ENCODE data around the gene PLXNA4.

PLXNA4 gene

DNA sequence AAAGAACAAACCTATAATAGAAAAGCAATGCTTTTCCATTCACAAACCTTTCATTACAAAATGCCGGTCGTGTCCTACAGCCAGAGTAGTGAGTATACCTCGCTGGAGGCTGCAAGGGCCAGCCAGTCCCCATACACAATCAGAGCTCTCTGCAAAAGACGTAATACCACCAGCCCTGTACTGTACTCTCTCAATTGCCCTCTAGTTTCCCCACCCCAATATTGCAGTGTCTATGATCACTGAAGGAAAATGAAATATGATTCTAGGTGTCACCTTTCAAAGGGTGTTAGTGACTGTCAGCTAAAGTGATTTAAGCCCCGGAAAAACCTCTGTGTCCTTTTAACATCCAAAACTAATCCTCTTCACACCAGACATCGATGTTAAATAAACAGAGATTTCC lies 24.8 kb downstream of the PLXNA4 start:
- Histone ChIP-seq H3K4me1 (ENCODE audit: control insufficient read depth, insufficient read depth, low read length) (no peaks in the 10 kb centered on the region), H3K4me3 (ENCODE audit: low read depth, low read length) (no peak overlapping the region), H3K27ac (ENCODE audit: extremely low read depth, low read depth, low read length) (no peak overlapping the region), H3K36me3 (ENCODE audit: control insufficient read depth in 2 of 2, insufficient read depth in 1 of 2, low read length in 2 of 2) (no peaks in the 10 kb centered on the region), H3K9me3 (ENCODE audit: control insufficient read depth, insufficient read depth, low read depth, low read length) (no peaks in the 10 kb centered on the region)
- TF ChIP-seq ZNF624 (tag by site-specific recombination; IDR thresholded peaks at IDR 0.05) = no peak
- POLR2A ChIA-PET = no interaction called here
- CTCF ChIA-PET = no interaction called here

GRCh38 chr7:132548489-132549078 lies 27.7 kb downstream of the PLXNA4 start:
- Histone ChIP-seq H3K9me3 (ENCODE audit: control insufficient read depth, insufficient read depth, low read depth, low read length) (no peaks in the 10 kb centered on the region), H3K36me3 (ENCODE audit: control insufficient read depth in 2 of 2, insufficient read depth in 1 of 2, low read length in 2 of 2) (no peaks in the 10 kb centered on the region), H3K4me3 (ENCODE audit: low read depth, low read length) (no peak overlapping the region), H3K4me1 (ENCODE audit: control insufficient read depth, insufficient read depth, low read length) (no peaks in the 10 kb centered on the region), H3K27ac (ENCODE audit: extremely low read depth, low read depth, low read length) (no peak overlapping the region)
- ChIA-PET CTCF (no interaction called here), POLR2A (no interaction called here)
- TF ChIP-seq ZNF423 (tag by site-specific recombination; IDR thresholded peaks at IDR 0.05) (no peak), MYNN (tag by site-specific recombination; IDR thresholded peaks at IDR 0.05; ENCODE audit: borderline replicate concordance) (no peak), ZBTB20 (tag by site-specific recombination; IDR thresholded peaks at IDR 0.05) (no peak), ZNF629 (tag by site-specific recombination; IDR thresholded peaks at IDR 0.05) (no peak), HIC1 (tag by site-specific recombination; IDR thresholded peaks at IDR 0.05) (no peak), ZNF692 (tag by site-specific recombination; IDR thresholded peaks at IDR 0.05) (no peak), ZNF610 (tag by site-specific recombination; IDR thresholded peaks at IDR 0.05; ENCODE audit: borderline replicate concordance) (no peak), ZSCAN16 (tag by site-specific recombination; IDR thresholded peaks at IDR 0.05) (no peak), MEIS1 (CRISPR knock-in tag; IDR thresholded peaks at IDR 0.05; ENCODE audit: borderline replicate concordance) (no peak), RBAK (tag by site-specific recombination; IDR thresholded peaks at IDR 0.05) (no peak), ZFP69B (tag by site-specific recombination; IDR thresholded peaks at IDR 0.05) (no peak), ZBTB1 (tag by site-specific recombination; IDR thresholded peaks at IDR 0.05) (no peak), ZNF514 (tag by site-specific recombination; IDR thresholded peaks at IDR 0.05) (no peak)
- TF ChIP-seq, protein P1, sequence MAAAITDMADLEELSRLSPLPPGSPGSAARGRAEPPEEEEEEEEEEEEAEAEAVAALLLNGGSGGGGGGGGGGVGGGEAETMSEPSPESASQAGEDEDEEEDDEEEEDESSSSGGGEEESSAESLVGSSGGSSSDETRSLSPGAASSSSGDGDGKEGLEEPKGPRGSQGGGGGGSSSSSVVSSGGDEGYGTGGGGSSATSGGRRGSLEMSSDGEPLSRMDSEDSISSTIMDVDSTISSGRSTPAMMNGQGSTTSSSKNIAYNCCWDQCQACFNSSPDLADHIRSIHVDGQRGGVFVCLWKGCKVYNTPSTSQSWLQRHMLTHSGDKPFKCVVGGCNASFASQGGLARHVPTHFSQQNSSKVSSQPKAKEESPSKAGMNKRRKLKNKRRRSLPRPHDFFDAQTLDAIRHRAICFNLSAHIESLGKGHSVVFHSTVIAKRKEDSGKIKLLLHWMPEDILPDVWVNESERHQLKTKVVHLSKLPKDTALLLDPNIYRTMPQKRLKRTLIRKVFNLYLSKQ (tag by site-specific recombination; IDR thresholded peaks at IDR 0.05; ENCODE audit: borderline replicate concordance) = no peak
- TF ChIP-seq, protein P2, sequence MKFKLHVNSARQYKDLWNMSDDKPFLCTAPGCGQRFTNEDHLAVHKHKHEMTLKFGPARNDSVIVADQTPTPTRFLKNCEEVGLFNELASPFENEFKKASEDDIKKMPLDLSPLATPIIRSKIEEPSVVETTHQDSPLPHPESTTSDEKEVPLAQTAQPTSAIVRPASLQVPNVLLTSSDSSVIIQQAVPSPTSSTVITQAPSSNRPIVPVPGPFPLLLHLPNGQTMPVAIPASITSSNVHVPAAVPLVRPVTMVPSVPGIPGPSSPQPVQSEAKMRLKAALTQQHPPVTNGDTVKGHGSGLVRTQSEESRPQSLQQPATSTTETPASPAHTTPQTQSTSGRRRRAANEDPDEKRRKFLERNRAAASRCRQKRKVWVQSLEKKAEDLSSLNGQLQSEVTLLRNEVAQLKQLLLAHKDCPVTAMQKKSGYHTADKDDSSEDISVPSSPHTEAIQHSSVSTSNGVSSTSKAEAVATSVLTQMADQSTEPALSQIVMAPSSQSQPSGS (tag by site-specific recombination; IDR thresholded peaks at IDR 0.05; ENCODE audit: low read depth) = no peak

GRCh38 chr7:132547821-132548220 lies 28.4 kb downstream of the PLXNA4 start:
- POLR2A ChIA-PET = no interaction called here
- no peak overlapping the region for H3K27ac ChIP-seq (ENCODE audit: extremely low read depth, low read depth, low read length)
- no peaks in the 10 kb centered on the region for H3K9me3 ChIP-seq (ENCODE audit: control insufficient read depth, insufficient read depth, low read depth, low read length)
- CTCF ChIA-PET = no interaction called here
- H3K4me1 ChIP-seq (ENCODE audit: control insufficient read depth, insufficient read depth, low read length) = no peaks in the 10 kb centered on the region
- H3K4me3 ChIP-seq (ENCODE audit: low read depth, low read length) = no peak overlapping the region
- no peaks in the 10 kb centered on the region for H3K36me3 ChIP-seq (ENCODE audit: control insufficient read depth in 2 of 2, insufficient read depth in 1 of 2, low read length in 2 of 2)
- TF ChIP-seq GLIS2 (tag by site-specific recombination; IDR thresholded peaks at IDR 0.05) = no peak
- no peak for TF ChIP-seq ZBTB26 (tag by site-specific recombination; optimal IDR thresholded peaks at IDR 0.05)
- no peak for TF ChIP-seq PRDM4 (tag by site-specific recombination; IDR thresholded peaks at IDR 0.05)
- TF ChIP-seq ZNF76 (tag by site-specific recombination; IDR thresholded peaks at IDR 0.05; ENCODE audit: borderline replicate concordance, low read depth) = no peak
- no peak for TF ChIP-seq ZNF433 (tag by site-specific recombination; IDR thresholded peaks at IDR 0.05; ENCODE audit: low read depth)

Data from HEK293 (cell line).